ENCODE measurements around the gene SUGP2. TPM values are rescaled to one million over a fixed set of nuclear protein-coding genes. Genes with fewer than 3 reads are reported as not detected.
A peak's percentile ranks its signal among the peaks of the same experiment; 100 is the strongest.

Gene SUGP2
- total RNA-seq, 1 donor from 2014 or later: 66.4 TPM

DNA sequence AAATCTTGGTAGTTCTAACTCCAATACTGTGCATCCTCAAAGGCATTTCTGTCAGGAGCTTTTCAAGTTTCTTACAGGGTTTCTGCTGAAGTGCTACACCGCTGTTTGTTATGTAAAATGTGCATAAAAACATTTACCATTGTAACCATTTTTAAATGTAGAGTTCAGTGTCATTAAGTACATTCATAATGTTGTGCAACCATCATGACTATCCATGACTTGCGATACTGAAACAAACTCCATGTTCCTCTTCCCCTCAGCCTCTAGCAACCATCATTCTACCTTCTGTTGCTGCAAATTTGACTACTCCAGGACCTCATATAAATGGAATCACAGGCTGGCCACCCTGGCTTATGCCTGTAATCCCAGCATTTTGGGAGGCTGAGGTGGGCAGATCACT lies 16.1 kb upstream of the SUGP2 start:
- Mint-ChIP-seq H3K4me3 (ENCODE audit: unreplicated experiment) (no peak overlapping the region), H3K27ac (ENCODE audit: unreplicated experiment) (no peak overlapping the region), H3K4me1 (ENCODE audit: low read depth) (no peaks in the 10 kb centered on the region), H3K36me3 (ENCODE audit: low read depth) (peaks cover 28% of the 10 kb centered on the region), H3K9me3 (ENCODE audit: low read depth) (no peaks in the 10 kb centered on the region), H3K27me3 (ENCODE audit: low read depth) (no peaks in the 10 kb centered on the region)
- no peak for DNase-seq (ENCODE audit: low spot score)
- TF ChIP-seq, protein P1, sequence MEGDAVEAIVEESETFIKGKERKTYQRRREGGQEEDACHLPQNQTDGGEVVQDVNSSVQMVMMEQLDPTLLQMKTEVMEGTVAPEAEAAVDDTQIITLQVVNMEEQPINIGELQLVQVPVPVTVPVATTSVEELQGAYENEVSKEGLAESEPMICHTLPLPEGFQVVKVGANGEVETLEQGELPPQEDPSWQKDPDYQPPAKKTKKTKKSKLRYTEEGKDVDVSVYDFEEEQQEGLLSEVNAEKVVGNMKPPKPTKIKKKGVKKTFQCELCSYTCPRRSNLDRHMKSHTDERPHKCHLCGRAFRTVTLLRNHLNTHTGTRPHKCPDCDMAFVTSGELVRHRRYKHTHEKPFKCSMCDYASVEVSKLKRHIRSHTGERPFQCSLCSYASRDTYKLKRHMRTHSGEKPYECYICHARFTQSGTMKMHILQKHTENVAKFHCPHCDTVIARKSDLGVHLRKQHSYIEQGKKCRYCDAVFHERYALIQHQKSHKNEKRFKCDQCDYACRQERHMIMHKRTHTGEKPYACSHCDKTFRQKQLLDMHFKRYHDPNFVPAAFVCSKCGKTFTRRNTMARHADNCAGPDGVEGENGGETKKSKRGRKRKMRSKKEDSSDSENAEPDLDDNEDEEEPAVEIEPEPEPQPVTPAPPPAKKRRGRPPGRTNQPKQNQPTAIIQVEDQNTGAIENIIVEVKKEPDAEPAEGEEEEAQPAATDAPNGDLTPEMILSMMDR (IDR thresholded peaks at IDR 0.05): no peak

DNA sequence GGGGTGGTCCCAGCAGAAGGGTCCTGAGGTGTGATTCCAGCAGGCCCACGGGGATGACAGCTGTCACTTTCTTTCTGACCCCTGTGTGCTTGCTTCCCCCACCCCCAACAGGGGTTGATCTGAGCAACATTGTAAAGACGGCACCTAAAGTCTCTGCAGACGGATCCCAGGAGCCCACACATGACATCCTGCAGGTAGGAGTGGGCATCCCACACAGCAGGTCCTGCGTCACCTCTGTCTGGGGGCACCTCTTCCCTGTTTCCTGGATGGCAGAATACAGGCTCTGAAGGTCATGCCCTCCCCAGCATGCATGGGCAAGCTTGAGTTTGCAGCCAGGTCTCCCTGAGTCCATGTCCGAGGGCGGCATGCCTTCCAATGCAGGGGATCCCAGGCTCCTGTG lies 10.6 kb upstream of the SUGP2 start:
- Mint-ChIP-seq H3K27ac (ENCODE audit: unreplicated experiment) (no peak overlapping the region), H3K27me3 (ENCODE audit: low read depth) (no peaks in the 10 kb centered on the region), H3K4me1 (ENCODE audit: low read depth) (peaks cover 10% of the 10 kb centered on the region), H3K4me3 (ENCODE audit: unreplicated experiment) (no peak overlapping the region), H3K9me3 (ENCODE audit: low read depth) (no peaks in the 10 kb centered on the region), H3K36me3 (ENCODE audit: low read depth) (peaks cover 16% of the 10 kb centered on the region)
- TF ChIP-seq, protein P1 (IDR thresholded peaks at IDR 0.05): no peak
- no peak for DNase-seq (ENCODE audit: low spot score)

DNA sequence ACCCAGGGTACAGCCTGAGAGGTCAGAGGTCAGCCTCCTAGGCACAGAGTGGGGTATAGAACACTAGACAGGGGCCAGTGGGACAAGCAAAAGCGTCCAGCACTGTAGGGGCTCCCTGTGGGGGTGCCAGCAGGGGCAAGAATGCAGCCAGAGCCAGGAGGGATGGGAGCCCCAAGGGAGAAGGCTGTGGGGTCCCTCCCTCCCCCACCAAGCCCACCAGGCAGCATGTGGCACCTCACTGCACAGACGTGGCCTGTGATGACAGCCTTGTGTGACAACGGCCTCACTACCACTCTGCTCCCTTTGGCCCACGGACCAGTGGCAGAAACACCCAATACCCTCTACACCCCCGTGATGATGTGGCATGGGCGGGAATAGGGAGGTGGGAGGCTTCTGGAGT lies 10.2 kb upstream of the SUGP2 start:
- H3K27me3 Mint-ChIP-seq (ENCODE audit: low read depth): no peaks in the 10 kb centered on the region
- no peak for DNase-seq (ENCODE audit: low spot score)
- H3K36me3 Mint-ChIP-seq (ENCODE audit: low read depth): peaks cover 16% of the 10 kb centered on the region
- no peaks in the 10 kb centered on the region for H3K9me3 Mint-ChIP-seq (ENCODE audit: low read depth)
- TF ChIP-seq, protein P1 (IDR thresholded peaks at IDR 0.05): no peak
- H3K4me3 Mint-ChIP-seq (ENCODE audit: unreplicated experiment): no peak overlapping the region
- H3K27ac Mint-ChIP-seq (ENCODE audit: unreplicated experiment): no peak overlapping the region
- peaks cover 10% of the 10 kb centered on the region for H3K4me1 Mint-ChIP-seq (ENCODE audit: low read depth)

DNA sequence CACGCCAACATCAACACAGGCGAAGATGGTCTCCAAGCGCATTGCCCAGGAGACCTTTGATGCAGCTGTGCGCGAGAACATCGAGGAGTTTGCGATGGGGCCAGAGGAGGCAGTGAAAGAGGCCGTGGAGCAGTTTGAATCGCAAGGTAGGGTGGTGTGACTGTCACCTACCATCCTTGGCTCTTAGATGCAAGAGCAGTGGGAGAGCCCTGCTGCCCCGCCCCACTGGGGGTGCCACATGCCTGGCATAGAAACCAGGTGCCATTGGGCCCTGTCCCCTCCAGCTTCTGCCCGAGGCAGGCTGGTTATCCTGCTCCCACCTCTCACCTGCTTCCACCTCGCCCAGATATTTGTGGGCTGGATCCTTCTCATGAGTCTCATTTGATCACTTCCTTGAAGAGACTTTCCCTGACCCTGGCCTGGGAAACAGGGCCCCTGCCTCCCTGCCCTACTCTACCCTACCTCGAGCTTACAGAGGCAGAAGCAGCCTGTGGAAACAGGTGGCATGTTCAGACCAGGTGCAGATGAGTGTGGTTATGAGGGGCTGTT lies 9.5 kb upstream of the SUGP2 start:
- Mint-ChIP-seq H3K4me3 (ENCODE audit: unreplicated experiment) (no peak overlapping the region), H3K36me3 (ENCODE audit: low read depth) (peaks cover 16% of the 10 kb centered on the region), H3K27ac (ENCODE audit: unreplicated experiment) (no peak overlapping the region), H3K4me1 (ENCODE audit: low read depth) (peaks cover 10% of the 10 kb centered on the region), H3K27me3 (ENCODE audit: low read depth) (no peaks in the 10 kb centered on the region), H3K9me3 (ENCODE audit: low read depth) (no peaks in the 10 kb centered on the region)
- no peak for DNase-seq (ENCODE audit: low spot score)
- TF ChIP-seq, protein P1 (IDR thresholded peaks at IDR 0.05): no peak

DNA sequence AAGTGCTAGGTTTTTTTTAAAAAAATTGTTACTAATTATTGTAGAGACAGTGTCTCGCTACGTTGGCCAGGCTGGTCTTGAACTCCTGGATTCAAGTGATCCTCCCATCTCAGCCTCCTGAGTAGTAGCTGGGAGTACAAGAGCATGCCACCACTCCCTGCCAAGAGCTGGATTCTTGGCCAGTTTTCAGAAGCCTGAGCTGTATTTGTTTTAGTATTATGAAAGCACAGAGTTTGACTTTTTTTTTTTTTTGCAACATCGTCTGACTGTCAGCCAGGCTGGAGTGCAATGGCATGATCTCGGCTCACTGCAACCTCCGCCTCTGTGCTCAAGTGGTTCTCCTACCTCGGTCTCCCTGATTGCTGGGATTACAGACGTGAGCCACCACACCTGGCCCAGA lies 7.1 kb upstream of the SUGP2 start:
- Mint-ChIP-seq H3K36me3 (ENCODE audit: low read depth) (peaks cover 8% of the 10 kb centered on the region), H3K27ac (ENCODE audit: unreplicated experiment) (peak overlapping the region; percentile 88)
- no peak for DNase-seq (ENCODE audit: low spot score)

More for the DNA sequence above, 7.1 kb upstream of the SUGP2 start:
- TF ChIP-seq, protein P1 (IDR thresholded peaks at IDR 0.05): no peak
- Mint-ChIP-seq H3K9me3 (ENCODE audit: low read depth) (no peaks in the 10 kb centered on the region), H3K27me3 (ENCODE audit: low read depth) (no peaks in the 10 kb centered on the region), H3K4me3 (ENCODE audit: unreplicated experiment) (no peak overlapping the region), H3K4me1 (ENCODE audit: low read depth) (peaks cover 15% of the 10 kb centered on the region)
